RWPE1 (cell line): ENCODE measurements around the gene SPATA20.

Source experiments
- CTCF ChIA-PET: fragments of 350-600 bp; sonication (Branson Sonifier 250); formaldehyde crosslinking; extraction: SDS; loops from one replicate; lab custom pipeline; 2021; lab: Yijun Ruan, JAX
- POLR2A ChIA-PET: fragments of 400-600 bp; formaldehyde crosslinking; extraction: SDS; loops from one replicate; lab custom pipeline; 2020; ENCODE audit warnings: antibody characterized with exemption; ENCODE audit not compliant: low non-redundant PET; lab: Yijun Ruan, JAX
- DNase-seq: peaks from one replicate; pipeline ENCODE4 v3.0.0; 2012; ENCODE audit warnings: low spot score
- H3K27ac ChIP-seq: fragments of 450-650 bp; 2 replicates; pipeline ENCODE4 v1.5.1; 2017
- CTCF ChIP-seq: fragments of 450-650 bp; conservative IDR thresholded peaks from 2 replicates; pipeline ENCODE4 v1.5.1; 2017; ENCODE audit warnings: low read depth, mild to moderate bottlenecking

The SPATA20 gene

DNA sequence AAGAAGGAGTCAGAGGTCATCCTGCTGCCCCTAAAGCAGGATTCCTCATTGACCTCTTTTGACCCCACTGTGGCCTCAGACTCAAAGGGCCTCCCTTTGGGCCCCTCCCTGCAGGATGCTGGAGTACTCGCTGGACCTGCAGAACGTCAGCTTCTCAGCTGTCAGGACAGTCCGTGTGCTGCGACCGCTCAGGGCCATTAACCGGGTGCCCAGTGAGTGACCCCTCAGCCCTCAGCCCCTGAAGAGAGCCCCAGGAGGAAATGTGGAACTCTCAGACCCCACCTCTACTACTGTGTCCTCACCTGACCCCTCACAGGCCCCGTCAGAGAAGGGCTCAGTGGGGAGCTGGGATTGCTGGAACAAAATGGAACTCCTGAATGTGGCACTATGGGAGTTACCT lies 22.6 kb downstream of the SPATA20 start:
- no peak overlapping the region for H3K27ac ChIP-seq
- no peak for TF ChIP-seq CTCF
- DNase-seq: no peak
- POLR2A ChIA-PET: no interaction called here
- CTCF ChIA-PET: no interaction called here

GRCh38 chr17:50570032-50570431 lies 23.1 kb downstream of the SPATA20 start:
- no peak for DNase-seq
- CTCF ChIA-PET: no interaction called here

DNA sequence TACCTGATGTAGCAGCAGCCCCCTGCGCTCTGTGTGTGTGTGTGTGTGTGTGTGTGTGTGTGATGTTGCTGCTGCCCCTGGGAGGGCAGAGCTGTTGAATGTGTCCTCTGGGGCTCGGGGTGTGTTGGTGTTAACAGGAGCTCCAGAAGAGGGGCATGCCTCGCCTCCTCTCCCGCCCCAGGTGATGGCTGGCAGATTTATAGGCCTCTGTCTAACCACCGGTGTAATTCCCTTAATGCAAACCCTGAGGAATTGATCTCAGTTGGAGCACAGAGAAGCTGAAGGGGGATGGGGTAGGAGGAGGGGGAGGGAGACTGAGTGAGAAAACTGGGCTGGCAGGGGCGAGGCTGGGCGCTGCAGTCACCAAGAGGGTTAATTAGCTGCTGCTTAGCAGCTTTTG lies 23.6 kb downstream of the SPATA20 start:
- H3K27ac ChIP-seq: no peak overlapping the region
- ChIA-PET POLR2A (no interaction called here), CTCF (no interaction called here)
- DNase-seq: no peak
- TF ChIP-seq CTCF: no peak

More at GRCh38 chr17:50570032-50570431, 23.1 kb downstream of the SPATA20 start:
- POLR2A ChIA-PET: no interaction called here
- no peak overlapping the region for H3K27ac ChIP-seq
- no peak for TF ChIP-seq CTCF

DNA sequence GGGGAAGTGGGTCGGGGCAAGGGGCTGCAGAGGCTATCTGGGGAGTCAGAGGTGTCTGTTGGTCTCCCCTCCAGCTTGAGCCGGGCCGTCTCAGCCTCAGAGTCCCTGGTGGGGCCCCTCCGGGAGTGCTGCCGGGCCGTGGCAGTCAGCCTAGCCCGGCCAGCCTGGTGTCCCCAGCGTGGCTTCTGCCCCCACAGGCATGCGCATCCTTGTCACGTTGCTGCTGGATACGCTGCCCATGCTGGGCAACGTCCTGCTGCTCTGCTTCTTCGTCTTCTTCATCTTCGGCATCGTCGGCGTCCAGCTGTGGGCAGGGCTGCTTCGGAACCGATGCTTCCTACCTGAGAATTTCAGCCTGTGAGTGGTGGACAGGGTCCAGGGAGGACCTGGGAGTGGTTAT lies 24.7 kb downstream of the SPATA20 start:
- POLR2A ChIA-PET: no interaction called here
- CTCF ChIA-PET: interaction anchor here (0.7 kb wide), 1 partner anchor 93 kb away, joined by 3 read pairs; no protein-coding TSS in a partner anchor
- no peak overlapping the region for H3K27ac ChIP-seq
- no peak for DNase-seq
- TF ChIP-seq CTCF: no peak

GRCh38 chr17:50572541-50572940 lies 25.6 kb downstream of the SPATA20 start:
- TF ChIP-seq CTCF: no peak
- CTCF ChIA-PET: interaction anchor here (0.7 kb wide), 1 partner anchor 93 kb away, joined by 3 read pairs; no protein-coding TSS in a partner anchor
- no peak for DNase-seq
- no peak overlapping the region for H3K27ac ChIP-seq
- POLR2A ChIA-PET: no interaction called here

GRCh38 chr17:50573866-50574611 lies 27.1 kb downstream of the SPATA20 start:
- DNase-seq: no peak
- H3K27ac ChIP-seq: no peak overlapping the region
- TF ChIP-seq CTCF: no peak
- ChIA-PET CTCF (interaction anchor here (1.2 kb wide), 1 partner anchor 57 kb away, joined by 3 read pairs; no protein-coding TSS in a partner anchor), POLR2A (interaction anchor here (0.6 kb wide), 1 partner anchor 144 kb away, joined by 3 read pairs; no protein-coding TSS in a partner anchor)
